C1 segment of cervical spinal cord (tissue), 14 donors: ENCODE measurements around the gene SLC4A5.
"Not testable (repeated sequence)": the region's sequence is repeated elsewhere in the genome, so short reads cannot be mapped to it uniquely, and the experiment has no call there.

Source experiments
- DNase-seq, 14 donors: peaks; one replicate each; lab custom pipeline; 2025; lab: John Stamatoyannopoulos, UW

The SLC4A5 gene

DNA sequence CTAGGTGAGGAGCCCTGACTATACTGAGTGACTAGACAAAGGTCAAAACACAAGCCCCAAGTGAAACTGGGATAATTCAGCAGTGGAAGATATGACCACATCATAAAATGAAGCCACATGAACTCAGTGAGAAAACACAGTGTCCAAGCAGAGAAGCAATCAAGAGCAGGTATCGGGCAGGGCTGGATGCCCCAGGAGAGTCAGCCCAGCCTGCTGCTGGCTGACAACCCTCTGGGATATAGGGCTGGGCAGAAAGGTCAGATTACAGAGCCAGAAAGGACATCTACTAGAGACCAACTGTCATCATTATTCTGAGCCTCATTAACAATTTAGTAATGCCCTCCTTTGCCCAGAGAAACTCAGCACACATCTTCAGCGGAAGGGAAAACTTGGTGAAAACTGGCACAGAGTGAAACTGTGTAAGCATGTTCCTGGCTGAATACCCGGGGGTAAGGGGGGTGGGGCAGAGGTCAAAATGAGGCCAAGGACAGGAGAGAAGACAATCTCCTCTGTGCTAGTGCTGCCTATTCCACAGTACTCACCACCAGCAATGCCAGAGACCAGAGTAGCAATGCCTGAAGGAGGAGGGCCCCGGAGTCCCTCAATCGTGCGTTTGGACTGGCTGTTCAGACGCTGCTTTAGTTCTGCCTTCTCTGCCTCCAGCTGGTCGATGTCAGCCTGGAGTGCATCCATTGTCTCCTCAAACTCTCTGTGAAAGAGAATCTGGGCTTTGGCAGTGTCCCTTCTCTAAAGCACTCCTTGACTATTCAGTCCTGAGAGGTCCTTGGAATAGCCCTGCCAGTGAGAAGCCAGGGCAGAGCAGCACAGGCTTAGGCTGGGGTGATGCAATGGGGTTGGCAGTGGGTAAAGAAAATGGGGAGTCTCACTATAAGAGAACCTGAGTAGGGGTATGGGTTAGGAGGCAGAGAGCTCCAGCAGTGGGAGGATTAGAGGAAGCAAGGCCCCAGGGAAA, 21.6 kb upstream of the SLC4A5 start:
- peak in 6 of 14 donors; percentile 9 to 61 (median 24) for DNase-seq

DNA sequence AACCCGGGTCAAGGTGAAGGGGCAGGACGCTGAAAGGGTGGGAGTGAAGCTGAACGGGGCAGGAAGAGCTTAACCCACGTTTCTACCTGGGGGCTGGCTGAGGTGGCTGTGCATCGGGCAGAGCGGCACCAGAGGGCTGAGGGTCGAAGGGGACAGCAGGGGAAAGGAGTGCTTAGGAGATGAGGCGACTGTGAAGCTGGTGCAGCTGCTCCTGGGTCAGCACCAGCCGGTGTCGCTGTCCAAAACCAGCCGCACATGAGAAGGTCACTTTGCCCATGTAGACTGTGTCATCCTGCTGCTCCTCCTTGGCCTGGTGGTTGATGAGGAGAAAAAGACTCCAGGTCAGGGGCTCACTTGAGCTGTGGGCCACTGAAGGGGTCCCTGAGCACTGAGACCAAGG, 18.1 kb upstream of the SLC4A5 start:
- DNase-seq: no peak

- DNase-seq: peak in 1 of 14 donors; percentile 5
These were observed 14.4 kb upstream of the SLC4A5 start for GRCh38 chr2:74357627-74358026.

- DNase-seq: no peak
These were observed 6.7 kb upstream of the SLC4A5 start for GRCh38 chr2:74349889-74350288.

- DNase-seq: no peak
These were observed 4.5 kb upstream of the SLC4A5 start for GRCh38 chr2:74347742-74348141.

DNA sequence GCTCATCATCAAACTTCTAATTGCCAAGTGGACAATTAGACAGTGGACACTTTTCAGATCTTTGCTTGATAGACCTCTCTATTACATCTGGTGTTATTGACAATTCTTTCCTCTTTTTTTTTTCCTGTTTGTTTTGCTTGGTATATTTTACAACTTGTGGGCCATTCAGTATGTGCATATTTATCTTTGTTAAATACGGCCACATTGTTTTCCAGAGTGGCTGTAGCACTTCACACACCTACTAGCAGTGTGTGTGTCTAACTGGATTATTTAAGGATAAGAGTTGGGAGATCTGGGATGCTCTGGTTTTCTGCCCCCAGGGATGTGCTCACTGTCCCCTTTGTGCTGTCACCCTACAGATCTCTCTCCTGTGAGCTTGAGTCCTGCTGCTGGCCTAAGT, 4.1 kb upstream of the SLC4A5 start:
- no peak for DNase-seq

- DNase-seq: no peak
These were observed 2.2 kb upstream of the SLC4A5 start for GRCh38 chr2:74345272-74345943.

DNA sequence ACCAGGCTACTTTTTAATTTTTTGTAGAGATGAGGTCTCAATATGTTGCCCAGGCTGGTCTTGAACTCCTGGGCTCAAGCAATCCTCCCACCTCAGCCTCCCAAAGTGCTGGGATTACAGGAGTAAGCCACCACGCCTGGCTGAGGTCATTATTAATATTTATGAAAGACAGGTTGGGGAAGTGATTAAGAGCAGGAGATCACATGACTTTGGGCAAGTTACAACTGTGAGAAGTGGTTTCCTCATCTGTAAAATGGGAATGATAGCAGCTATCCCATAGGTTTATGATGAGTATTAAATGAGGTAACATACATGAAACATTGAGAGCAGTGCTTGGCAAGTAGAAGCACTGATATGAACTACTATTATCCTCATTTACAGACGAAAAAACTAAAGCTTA, 7.0 kb downstream of the SLC4A5 start:
- not testable (repeated sequence) for DNase-seq

DNA sequence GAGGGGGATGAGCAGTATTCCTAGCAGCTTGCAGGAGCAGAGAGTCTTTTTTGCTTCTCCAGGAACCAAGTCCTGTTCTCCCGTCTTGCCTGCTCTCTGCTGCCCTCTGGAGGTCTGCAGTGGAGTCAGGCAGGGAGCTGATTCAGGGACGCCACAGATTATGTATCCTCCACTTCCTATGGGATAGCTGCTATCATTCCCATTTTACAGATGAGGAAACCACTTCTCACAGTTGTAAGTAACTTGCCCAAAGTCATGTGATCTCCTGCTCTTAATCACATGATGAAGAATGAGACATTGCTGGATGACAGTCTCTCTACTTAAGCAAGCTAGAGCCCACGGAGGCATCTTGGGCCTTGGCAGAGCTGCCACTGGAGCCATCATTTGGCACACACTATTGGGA, 8.3 kb downstream of the SLC4A5 start:
- peak in 11 of 14 donors; percentile 4 to 79 (median 51) for DNase-seq

DNA sequence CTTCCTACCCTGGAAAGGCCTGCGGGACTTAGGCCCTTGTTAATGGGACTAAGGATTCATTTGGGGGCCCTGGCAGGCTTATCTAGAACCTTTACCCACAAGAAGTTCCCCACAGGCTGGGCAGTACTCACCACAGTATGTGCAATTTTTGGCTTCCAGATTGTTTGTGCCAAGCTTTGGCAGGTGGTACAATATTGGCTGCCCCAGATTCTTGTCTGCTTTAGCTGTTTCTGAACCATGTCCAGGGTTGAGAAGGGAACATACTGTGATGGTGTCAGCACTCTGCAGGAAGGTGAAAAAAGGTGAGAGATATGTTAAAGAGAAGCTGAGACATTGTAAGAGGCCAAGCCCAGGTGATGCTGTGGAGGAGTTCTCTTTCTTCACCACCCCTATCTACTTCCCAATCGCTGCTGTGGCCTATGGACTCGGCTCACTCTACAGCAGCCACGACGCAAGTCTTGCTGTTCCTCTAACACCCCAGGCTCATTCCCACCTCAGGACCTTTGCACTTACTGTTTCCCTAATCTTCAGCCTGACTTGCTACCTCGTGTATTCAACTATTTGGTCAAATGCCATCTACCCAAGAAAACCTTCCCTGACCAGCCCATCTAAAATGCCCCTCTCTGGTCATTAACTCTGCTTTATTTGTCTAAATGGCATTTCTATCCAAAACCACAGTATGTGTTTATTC, 9.2 kb downstream of the SLC4A5 start:
- peak in 2 of 14 donors; percentile 24 to 97 for DNase-seq

GRCh38 chr2:74333175-74333574, 10.0 kb downstream of the SLC4A5 start:
- peak in 1 of 14 donors; percentile 28 for DNase-seq

GRCh38 chr2:74332550-74333174, 10.6 kb downstream of the SLC4A5 start:
- peak in 1 of 14 donors; percentile 28 for DNase-seq

DNA sequence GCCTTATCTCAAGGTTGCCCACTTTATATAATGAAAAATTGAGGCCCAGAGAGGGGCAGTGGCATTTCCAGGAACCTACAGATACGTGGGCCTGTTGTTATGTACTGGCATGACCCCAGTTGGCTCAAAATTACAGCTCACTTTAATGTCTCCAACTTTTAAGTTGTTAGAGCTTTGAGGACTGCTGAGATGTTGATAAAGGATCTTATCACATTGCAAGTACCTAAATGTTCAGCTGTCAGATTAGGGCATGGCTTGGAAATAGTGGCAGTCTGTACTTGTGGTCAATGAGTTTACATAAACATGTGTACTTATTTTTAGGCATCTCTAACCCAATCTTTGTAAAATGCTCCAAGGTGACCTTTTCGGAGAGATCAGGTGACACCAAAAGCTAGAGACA, 14.6 kb downstream of the SLC4A5 start:
- DNase-seq: no peak

DNA sequence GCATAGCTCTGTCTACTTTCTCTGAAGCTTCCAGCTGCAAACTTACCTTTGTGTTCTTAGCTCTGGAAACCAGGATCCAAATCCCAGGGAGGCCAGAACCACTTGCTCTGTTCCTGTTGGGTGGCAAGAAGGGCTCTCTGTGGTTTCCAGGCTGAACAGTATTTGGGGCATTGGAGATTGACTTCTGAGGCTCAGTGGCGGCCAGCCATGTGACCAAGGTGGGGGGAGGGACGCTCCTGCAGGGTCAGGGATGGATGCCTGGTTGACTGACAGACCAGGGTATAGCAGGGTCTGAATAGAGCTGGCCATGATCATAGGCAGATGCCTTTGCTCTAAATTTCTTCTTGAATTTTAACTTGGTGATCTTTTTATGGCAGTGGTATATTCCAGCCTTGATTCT, 15.1 kb downstream of the SLC4A5 start:
- no peak for DNase-seq

GRCh38 chr2:74327627-74328026, 15.6 kb downstream of the SLC4A5 start:
- no peak for DNase-seq

GRCh38 chr2:74327199-74327598, 16.0 kb downstream of the SLC4A5 start:
- no peak for DNase-seq

GRCh38 chr2:74325815-74326214, 17.4 kb downstream of the SLC4A5 start:
- DNase-seq: no peak

GRCh38 chr2:74321737-74322136, 21.5 kb downstream of the SLC4A5 start:
- DNase-seq: no peak

GRCh38 chr2:74317701-74318100, 25.5 kb downstream of the SLC4A5 start:
- no peak for DNase-seq

- no peak for DNase-seq
These were observed 26.5 kb downstream of the SLC4A5 start for GRCh38 chr2:74316627-74317295.

DNA sequence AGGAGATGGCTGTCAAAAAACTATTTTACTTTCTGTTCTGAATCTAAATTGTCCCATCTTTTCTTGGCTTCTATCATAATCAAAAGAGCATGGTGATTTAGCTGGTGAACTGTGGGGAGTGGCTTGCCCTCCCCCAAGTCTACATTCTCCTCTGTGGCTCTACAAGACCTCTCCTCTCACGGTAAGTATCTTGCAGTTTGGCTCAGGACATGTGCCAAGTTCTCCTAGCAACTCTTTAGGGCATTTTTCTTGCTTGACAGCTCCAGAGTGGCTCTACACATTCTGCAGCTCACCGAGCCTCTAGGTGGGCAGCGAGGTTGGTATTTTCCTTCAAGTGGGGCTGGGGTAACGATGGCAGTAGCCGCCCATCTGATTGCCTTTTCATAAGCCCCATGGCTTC, 29.1 kb downstream of the SLC4A5 start:
- no peak for DNase-seq
